ENCODE measurements around the gene ERC1. TPM values are rescaled to one million over a fixed set of nuclear protein-coding genes. Genes with fewer than 3 reads are reported as not detected.
"Not testable (repeated sequence)": the region's sequence is repeated elsewhere in the genome, so short reads cannot be mapped to it uniquely, and the experiment has no call there.

Gene ERC1
- total RNA-seq, 1 experiment from 2014 or later = 11.3 TPM

DNA sequence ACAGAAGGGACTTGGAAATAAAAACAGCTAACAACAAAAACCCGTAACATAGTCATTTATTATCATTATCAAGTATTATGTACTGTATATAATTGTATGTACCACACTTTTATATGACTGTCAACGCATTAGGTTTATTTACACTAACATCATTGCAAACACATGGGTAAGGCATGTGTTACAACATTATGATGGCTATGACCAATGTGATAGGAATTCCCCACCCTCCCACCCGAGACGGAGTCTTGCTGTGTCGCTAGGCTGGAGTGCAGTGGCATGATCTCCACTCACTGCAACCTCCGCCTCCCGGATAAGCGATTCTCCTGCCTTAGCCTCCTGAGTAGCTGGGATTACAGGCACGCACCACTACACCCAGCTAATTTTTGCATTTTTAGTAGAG, 82.6 kb downstream of the ERC1 start:
- DNase-seq (ENCODE audit: low spot score) = no peak

DNA sequence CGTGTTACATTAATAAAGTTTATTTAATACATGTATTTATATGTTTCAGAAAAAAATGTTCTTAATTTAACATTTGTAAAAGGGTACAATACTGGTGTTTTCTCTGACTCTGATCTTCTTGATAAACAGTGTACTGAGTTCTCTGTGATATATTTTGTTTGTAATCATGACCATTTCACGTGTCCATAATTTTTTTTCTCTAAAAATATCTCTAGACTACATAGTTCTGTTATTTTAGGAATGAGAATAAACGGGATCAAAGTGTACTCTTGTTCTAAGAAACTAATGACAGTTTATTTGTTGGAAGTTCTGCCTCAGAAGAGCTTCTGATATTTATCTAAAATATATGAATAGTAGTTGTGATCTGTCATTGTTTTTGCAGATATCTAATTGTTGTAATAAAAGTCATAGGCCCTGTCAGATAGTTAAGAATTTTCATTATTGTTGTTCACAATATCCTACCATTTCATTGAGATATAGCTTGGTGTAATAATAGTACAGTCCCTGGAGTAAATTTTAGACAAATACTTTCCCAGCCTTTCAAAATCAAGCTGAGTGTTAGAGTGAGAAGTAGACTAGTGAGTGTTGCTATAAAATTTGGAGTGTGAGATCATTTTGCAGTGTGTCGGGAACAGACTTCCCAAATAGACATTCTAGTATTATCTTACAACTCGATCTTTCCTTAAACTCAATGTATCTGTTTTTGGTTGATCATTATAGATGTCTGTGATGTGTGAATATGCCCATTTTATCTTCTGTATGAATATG, 86.2 kb downstream of the ERC1 start:
- no peak for DNase-seq (ENCODE audit: low spot score)

DNA sequence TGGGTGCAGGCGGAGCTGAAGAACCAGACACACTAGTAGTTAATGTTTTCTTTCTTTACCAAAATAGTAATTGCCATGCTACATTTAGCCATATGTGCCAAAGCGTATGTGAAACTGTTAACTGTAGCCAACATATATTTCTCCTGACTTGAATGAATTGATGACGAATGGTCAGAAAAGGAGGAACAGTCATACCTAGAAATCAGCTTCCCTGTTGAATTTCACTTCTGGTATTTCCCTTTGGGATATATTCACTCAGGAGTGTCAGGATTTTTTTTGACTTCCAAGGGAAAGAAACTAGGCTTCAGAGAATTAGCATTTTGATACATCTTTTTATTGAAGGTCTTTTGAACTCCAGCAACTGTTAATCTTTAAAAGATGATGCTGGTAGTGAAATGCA, 87.0 kb downstream of the ERC1 start:
- DNase-seq (ENCODE audit: low spot score) = no peak

DNA sequence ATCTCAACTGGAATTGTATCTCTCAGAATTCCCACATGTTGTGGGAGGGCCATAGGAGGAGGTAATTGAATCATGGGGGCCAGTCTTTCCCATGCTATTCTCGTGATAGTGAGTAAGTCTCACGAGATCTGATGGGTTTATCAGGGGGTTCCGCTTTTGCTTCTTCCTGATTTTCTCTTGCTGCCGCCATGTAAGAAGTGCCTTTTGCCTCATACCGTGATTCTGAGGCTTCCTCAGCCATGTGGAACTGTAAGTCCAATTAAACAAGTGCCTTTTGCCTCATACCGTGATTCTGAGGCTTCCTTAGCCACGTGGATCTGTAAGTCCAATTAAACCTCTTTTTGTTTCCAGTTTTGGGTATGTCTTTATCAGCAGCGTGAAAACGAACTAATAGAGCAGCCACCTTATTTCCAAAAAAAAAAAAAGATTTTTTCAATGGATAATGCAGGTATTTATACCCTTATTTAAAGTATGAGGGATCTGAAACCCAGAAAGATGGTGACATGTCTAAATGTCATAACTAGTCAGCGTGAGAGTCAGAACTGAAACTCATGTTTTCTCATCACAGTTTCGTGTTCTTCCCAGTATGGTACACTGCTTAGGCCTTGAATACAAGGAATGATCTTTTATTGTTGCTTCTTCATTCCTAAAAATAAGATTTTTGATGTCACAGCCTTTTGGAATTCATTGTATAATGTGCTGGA, 89.6 kb downstream of the ERC1 start:
- no peak for DNase-seq (ENCODE audit: low spot score)

DNA sequence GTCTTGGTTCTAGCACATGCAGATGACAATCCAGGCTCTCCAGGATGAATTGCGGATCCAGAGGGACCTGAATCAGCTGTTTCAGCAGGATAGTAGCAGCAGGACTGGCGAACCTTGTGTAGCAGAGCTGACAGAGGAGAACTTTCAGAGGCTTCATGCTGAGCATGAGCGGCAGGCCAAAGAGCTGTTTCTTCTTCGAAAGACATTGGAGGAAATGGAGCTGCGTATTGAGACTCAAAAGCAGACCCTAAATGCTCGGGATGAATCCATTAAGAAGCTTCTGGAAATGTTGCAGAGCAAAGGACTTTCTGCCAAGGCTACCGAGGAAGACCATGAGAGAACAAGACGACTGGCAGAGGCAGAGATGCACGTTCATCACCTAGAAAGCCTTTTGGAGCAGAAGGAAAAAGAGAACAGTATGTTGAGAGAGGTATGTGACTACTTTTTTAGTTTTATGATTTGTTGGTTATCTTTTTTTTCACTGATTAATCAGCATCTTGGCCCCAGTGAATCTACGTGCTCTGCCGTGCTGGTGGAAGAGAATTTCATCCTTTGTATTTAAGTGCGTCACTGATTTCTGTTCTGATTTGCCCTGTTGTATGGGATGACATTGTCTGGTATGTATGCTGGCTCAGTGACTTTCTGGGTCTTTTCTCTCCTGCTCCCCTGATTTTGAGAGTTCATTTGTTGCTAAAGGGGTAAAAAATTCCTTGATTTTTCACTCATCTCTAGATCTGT, 92.3 kb downstream of the ERC1 start:
- DNase-seq (ENCODE audit: low spot score) = no peak

DNA sequence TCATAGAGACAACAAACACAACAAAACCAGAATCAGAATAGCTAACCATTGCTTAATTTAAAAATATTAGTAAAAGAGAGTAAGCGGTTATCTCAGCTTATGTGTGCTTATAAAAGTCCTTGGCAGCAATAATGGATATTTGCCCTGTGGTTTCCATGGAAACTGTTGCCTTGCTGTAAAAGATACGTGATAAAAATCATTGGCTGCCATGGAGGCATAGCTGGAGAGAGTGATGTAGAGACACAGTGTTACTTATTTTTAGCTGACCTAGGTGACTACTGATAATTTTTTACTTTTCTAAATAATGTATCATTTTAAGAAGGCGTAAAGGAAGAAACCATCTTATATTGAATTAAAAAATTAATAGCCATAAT, 92.9 kb downstream of the ERC1 start:
- DNase-seq (ENCODE audit: low spot score) = peak; percentile 65

DNA sequence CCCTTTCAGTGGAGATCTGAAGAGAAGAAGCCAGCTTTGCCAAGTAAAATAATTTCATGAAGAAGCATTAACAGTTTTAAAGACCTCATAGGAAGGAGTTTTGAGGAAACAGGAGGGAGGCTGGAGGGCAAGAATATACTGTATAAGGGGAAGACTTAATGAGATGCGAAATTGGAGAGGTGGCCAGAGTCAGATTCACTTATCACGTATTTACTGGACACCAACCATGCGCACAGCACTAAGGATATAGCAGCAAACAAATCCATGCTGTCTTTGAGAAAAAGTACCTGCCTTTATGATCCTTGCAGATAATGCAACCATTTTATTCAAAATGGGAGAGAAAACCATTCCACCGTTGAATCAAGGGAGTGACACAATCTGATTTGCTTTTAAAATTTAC, 100.3 kb downstream of the ERC1 start:
- no peak for DNase-seq (ENCODE audit: low spot score)

DNA sequence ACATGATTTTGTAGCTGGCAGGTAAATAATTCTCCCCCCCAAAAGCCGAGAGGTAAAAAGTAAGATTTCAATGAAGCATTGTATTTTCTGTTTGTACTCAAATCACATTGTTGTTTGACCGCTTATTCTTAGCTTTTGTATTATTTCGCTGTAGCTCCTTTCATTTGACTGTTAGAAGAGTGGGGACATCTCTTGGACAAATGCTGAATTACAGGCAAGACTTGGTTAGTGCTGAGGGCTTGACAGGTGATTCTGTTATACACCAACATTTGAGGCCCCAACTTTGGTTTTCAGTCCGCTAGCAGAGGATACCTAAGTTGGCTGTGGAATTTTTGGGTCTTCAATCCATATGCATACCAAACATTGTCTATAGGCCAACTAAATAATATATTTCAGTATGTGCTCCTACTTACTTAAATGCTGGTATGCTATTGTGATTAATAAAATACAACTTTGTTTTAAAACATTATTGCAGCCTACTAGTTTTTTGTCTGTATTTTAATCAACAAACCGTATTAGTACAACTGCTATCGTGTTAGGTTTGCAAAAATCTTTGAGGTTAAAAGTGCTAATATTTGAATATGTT, 102.2 kb downstream of the ERC1 start:
- peak; percentile 55 for DNase-seq (ENCODE audit: low spot score)

DNA sequence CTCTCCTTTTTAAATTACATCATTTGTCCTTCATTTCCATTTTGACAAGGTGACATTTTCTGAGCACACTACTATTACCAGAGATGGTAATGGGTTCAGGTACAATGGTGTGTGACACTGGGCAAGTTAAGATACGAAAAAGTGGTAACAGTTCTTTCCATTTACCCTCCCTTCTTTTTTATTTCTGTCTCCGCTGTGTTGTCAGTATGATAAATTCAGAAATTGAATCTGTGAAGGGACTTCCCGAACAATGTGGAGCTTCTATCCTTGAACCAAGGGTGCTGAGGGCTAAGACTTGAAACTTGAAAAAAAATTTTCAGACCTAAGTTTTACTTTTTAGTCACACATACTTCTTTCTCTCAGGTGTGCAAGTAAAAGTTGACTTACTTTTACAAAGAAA, 103.7 kb downstream of the ERC1 start:
- no peak for DNase-seq (ENCODE audit: low spot score)

DNA sequence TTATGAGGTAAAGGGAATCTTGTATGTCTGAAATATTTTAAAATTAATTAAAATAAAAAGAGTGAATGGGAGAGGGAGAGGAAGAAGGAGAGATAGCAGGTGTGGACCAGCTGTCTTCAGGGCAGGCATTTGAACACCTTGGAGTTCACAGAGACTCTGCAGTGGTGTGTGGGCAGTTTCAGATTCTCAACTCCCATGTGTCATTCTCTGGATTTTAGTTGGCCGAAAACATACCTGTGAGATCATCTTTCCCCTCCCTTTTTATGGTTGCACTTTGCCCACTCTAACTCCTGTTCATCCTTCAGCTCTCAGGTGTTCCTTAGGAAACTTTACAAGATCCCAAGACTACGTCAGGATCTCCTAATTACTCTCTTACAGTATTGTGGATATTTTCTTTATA, 108.1 kb downstream of the ERC1 start:
- DNase-seq (ENCODE audit: low spot score) = no peak

DNA sequence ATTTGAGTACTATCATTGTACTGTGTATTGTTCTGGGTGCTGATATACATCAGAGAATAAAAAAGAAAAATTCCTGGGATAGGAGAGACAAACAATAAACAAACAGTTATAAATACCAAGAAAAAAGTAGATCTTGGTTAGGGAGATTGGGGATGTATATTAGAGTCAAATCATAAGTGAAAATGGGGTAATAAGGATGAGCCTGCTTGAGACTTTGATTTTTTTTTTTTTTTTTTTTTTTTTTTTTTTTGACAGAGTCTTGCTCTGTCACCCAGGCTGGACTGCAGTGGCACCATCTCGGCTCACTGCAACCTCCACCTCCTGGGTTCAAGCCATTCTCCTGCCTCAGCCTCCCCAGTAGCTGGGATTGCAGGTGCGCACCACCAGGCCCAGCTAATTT, 108.6 kb downstream of the ERC1 start:
- not testable (repeated sequence) for DNase-seq (ENCODE audit: low spot score)

DNA sequence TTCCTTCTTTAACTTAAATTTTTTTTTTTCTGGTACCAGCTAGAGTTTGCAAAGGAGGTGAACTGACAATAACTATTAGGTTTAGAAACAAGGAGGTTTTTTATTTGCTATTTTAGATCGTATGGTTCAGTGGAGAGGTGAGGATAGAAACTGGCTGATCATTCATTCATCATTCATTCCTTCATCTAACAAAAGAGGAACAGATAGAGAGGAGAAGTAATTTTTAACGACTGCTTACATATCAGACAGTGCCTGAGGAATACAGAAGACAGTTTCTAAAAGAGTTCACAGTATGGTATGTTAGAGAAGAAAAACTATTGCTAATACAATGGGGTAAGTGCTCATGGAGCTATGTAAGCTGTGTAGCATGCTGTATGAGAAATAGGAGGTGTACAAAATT, 111.1 kb downstream of the ERC1 start:
- no peak for DNase-seq (ENCODE audit: low spot score)

DNA sequence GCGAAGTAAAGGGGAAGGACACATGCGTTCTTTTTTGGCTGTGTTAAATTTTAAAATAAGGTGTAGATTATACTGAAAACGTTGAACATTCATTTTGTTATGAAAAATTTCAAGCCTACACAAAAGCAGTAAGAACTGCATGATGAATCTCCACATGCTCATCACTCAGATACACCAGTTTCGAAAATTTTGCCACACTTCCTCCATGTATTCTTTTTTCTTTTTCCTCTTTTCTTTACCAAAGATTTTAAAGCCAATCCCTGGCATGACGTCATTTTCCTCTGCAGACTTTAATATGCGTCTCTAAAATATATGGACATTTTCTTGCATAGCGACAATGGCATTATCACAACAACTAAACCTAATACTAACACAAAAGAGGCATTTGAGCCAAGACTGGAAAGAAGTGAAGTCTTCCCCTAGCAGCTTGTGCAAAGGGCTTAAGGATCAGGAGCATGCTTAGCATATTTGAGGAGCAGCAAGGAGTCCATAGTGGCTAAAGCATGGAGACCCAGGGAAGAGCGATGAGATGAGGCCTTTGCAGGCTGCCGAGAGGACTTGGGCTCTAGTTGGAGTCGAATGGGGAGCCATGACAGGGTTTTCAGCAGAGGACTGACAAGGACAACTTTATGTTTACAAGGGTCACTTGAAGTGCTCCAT, 111.9 kb downstream of the ERC1 start:
- no peak for DNase-seq (ENCODE audit: low spot score)

DNA sequence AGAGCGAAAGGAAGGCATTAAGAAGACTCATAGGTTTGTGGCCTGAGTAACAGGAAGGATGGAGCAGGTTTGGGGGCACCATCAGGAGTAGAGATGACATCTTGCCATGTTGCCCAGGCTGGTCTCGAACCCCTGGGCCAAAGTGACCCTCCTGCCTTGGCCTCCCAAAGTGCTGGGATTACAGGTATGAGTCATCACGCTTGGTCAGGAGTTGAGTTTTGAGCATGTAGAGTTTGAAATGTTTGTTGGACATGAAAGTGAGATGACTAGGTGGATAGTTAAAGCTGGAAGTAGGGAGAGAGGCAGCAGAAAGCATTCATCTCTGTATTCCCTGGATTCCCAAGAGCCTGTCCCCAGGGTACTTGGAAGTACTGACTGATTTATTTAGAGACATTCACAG, 112.6 kb downstream of the ERC1 start:
- no peak for DNase-seq (ENCODE audit: low spot score)

DNA sequence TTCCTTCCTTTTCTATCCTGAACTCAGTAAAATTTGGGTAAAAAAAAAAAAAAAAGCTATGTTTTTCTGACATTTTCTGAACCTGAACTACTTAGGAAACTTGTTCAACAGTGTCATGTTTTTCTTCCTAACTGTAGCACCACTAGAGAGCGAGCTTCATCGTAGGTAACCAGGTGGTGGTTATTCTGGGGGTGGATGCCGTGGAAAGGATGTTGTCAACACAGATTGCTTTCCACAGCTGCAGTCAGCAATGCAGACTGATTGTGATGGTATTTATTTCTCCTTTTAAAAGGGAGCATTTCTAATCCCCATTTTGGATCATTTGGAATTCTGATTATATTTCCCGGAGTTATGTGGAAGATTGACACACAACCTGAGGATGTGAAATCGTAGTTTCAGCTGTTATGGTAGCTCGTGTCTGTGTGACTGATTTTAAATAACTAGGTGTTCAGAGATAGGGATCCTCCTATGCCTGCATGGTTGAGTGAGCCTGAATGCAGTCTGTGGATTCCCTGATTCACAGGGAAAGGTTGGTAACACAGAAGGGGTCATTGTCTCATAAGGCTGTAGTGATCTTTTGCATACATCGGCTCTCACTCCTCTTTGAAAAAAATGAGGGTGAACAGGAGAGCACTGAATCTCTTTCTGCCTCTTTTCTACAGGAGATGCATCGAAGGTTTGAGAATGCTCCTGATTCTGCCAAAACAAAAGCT, 113.2 kb downstream of the ERC1 start:
- DNase-seq (ENCODE audit: low spot score) = no peak

DNA sequence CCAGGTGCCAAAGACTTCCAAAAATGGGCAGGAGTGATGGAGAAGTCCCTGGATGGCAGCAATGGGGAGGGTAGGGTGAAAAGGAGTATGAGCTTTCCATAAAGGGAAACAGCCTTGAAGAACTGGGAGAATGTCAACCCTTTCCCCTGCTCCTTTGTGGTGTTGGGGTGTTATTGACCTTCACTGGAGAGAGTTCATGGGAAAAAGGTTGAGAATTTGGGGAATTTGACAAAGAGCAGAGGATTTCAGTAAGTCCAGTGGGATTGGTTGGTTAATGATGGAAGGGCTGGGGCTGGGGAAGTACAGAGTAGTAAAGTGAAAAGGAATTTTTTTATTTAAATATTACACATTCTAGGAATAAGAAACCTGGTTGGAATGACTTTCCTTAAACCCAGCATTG, 116.6 kb downstream of the ERC1 start:
- DNase-seq (ENCODE audit: low spot score) = no peak

DNA sequence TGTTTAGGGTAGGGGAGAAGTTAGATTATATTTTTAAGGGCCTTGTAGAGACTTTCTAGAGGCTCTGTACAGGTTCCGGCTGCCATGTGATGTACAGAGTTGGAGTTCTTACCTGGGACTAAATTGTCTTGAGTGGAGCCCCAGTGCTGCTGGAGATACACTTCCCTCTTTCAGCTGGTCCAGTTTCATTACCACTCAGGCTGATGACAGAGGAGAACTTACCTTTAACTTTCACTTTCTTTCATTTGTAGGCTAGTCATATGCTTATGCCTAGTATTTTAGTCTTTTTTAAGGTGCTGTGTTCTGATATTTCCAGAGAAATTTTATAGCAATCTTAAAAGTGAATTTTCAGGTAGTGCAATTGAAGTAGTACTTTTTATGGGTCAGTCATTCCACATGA, 117.3 kb downstream of the ERC1 start:
- DNase-seq (ENCODE audit: low spot score) = no peak

DNA sequence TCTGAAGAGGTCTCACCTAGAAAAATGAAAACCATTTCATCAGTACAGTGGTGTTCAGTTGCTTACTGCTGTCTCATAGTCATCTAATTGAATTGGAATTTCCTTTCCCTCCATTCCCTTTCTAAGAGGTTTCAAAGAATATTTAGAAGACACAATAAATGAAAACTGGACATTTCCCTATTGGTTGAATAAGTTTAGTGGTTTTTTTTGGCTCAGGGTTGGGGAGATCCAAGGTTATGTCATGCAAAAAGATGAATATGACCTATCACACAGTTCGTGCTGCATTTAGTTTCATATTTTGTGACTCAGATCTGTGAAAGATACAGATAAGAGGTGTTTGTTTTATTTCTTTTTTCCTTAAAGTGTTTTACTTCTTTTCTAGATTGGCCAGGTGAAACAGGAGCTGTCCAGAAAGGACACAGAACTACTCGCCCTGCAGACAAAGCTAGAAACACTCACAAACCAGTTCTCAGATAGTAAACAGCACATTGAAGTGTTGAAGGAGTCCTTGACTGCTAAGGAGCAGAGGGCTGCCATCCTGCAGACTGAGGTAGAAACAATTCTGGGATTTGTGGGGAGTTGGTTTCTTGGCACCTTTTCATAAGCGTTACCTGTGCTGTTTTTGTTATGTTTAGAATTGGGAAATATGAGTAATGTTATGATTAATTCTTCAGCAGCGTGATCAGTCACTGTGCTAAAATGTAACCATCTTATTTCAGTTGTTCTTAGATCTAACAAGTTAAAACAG, 124.6 kb downstream of the ERC1 start:
- DNase-seq (ENCODE audit: low spot score) = no peak

DNA sequence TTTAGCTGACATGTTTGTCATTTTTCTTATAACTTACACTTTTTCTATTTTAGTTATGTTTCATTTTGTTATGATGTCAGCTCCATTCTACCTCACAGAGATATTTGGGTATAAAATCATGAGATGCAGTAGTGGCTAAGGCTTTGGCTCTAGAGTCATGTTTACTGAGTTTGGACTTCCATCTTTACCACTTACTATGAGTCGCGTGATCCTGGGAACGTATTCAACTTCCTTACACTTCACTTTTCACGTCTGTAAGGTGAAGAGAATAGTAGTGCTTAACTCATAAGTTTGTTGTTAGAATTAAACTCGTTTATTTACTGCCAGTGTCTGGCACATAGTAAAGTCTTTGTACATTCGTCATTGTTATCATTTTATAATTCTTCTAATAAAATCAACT, 126.3 kb downstream of the ERC1 start:
- no peak for DNase-seq (ENCODE audit: low spot score)

DNA sequence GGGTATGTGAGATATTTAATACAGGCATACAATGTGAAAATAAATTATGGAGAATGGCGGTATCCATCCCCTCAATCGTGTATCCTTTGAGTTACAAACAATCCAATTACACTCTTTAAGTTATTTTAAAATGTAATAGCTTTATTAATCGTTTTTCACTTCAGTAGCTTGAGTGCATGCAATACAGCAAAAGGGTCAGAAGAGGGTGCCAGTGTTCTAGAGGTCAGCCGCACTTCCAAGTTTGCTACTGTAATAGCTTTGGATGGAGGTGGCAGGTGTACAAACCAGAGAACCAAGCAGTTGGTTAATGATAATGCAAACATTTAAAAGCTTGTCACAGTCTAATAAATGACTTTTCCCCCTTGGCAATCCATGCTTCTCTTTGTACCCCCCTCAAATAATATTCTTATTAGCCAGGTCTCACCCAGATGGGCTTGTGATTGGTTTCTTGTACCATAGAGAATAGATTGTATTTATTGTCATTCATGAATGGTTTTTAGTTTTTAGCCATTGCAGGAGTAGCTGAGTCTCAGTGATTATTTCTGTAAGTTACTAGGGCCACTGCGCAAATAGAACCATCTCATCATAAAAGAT, 127.0 kb downstream of the ERC1 start:
- peak; percentile 73 for DNase-seq (ENCODE audit: low spot score)

All from H4 (cell line).